HFF-Myc (cell line): ENCODE results near the gene TAC3.
"Not testable (repeated sequence)": the region's sequence is repeated elsewhere in the genome, so short reads cannot be mapped to it uniquely, and the experiment has no call there.

Source experiments
- DNase-seq: peaks from one replicate; pipeline ENCODE4 v3.0.0-alpha.2; 2011; ENCODE audit warnings: low read depth; ENCODE audit errors: extremely low read depth
- H3K4me3 ChIP-seq: replicated peaks from 2 replicates; pipeline ENCODE4 v1.5.1; 2011; ENCODE audit warnings: low read depth, mild to moderate bottlenecking, control low read depth, low read length
- CTCF ChIP-seq: IDR thresholded peaks from 2 replicates; pipeline ENCODE4 v1.5.1; 2012; ENCODE audit warnings: mild to moderate bottlenecking, low read depth, low read length, control low read depth; ENCODE audit errors: missing control alignments

Gene TAC3

DNA sequence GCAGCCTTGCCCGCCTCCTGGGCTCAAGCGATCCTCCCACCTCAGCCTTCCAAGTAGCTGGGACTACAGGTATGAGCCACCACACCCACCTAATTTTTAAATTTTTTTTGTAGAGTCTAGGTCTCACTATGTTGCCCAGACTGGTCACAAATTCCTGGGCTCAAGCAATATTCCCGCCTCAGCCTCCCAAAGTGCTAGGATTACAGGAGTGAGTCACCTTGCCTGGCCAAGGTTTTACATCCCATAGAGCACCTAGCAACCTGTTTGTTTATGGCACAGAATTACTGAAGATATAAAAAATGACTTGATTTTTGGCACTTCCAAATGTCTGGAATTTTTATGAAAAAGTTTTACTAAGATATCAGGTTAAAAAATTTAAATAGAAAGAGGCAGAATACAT lies 17.1 kb upstream of the TAC3 start:
- TF ChIP-seq CTCF: no peak
- DNase-seq: no peak

GRCh38 chr12:57031789-57032188 lies 15.5 kb upstream of the TAC3 start:
- no peak for TF ChIP-seq CTCF
- no peak overlapping the region for H3K4me3 ChIP-seq
- no peak for DNase-seq

More for the DNA sequence above, 17.1 kb upstream of the TAC3 start:
- H3K4me3 ChIP-seq: no peak overlapping the region

DNA sequence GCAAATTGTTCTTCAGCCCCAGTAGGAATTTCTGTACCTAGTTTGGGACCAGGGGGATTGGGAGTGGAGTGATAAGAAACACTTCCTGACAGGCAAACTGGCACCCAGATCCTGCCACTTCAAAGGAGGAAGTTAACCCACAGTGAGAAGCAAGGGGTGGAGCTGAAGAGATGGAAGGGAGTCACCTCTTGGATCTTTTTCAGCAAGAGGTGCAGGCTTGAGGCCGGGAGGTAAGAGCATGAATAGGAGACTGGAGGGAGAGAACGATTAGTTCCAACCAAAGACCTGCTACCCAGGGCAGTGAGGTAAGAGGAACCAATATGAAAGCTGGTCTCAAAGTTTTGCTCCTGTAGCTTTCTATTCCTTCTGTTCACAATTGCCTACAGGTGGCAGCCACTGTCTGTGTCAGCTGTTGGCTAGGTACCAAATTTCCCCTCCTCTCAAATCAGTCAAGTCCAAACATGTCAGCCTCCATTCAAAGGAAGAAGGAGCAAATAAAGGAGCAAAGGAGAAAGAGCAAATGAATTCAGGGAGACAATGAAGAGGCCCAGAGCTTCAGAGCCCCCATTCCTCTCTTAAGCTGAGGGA lies 14.9 kb upstream of the TAC3 start:
- DNase-seq: no peak
- no peak for TF ChIP-seq CTCF
- H3K4me3 ChIP-seq: no peak overlapping the region

GRCh38 chr12:57029457-57029856 lies 13.1 kb upstream of the TAC3 start:
- no peak for DNase-seq
- H3K4me3 ChIP-seq: no peak overlapping the region
- no peak for TF ChIP-seq CTCF

GRCh38 chr12:57027805-57028153 lies 11.4 kb upstream of the TAC3 start:
- no peak for DNase-seq
- no peak for TF ChIP-seq CTCF
- no peak overlapping the region for H3K4me3 ChIP-seq

- TF ChIP-seq CTCF: no peak
- DNase-seq: no peak
- H3K4me3 ChIP-seq: no peak overlapping the region
Observed at GRCh38 chr12:57027011-57027804, 10.9 kb upstream of the TAC3 start.

DNA sequence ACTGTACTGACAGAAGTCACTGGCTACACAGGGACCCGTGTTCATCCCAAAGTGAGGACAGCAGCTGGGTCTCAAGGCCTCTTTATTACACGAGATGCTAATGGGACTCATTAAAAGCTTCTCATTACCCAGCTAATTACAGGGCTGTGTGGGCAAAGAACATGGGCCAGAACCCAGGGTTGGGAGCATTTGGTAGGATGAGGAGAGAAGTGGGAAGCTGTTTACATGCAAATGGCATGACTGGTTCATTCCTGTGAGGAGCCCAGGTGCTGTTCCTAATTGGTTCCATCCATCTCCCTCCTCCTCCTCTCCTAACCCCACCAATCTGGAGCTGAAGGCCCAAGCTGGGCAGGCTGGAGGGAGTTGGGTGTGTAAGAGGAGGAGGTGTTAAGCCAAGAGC lies 8.9 kb upstream of the TAC3 start:
- H3K4me3 ChIP-seq: no peak overlapping the region
- no peak for DNase-seq
- no peak for TF ChIP-seq CTCF

GRCh38 chr12:57022324-57022723 lies 6.0 kb upstream of the TAC3 start:
- not testable (repeated sequence) for DNase-seq

More at GRCh38 chr12:57022324-57022723, 6.0 kb upstream of the TAC3 start:
- not testable (repeated sequence) for H3K4me3 ChIP-seq
